ENCODE results near the gene CALY. TPM values are rescaled to one million over a fixed set of nuclear protein-coding genes. Genes with fewer than 3 reads are reported as not detected.

Gene CALY
- total and polyA plus RNA-seq, 11 donors = 1.7 TPM; not detected in 10

DNA sequence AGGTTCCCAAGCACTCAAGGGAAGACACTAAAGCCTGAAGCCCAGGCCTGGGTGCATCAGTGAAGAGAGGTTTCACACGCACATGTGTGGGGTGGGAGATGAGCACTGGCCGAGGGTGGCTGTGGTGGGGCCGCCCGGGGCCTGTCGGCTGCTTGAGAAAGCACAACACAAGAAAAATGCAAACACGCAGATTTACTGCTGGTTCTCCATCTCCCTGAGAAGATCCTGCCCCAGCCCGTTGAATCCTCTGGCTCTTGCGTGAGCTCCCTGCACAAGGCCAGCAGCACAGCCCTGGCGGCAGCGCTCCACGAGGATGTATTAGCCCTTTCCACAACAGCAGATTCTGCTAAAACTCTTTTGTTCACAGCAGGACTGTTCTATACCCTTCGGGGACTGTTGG lies 21.8 kb downstream of the CALY start:
- H3K4me3 ChIP-seq = no peak overlapping the region
- peaks cover 0 to 11% (median 6%) of the 10 kb centered on the region in 9 donors for H3K27me3 ChIP-seq
- H3K4me1 ChIP-seq = peaks cover 0 to 9% (median 4%) of the 10 kb centered on the region in 12 donors
- no peaks in the 10 kb centered on the region for H3K9me3 ChIP-seq
- no peak for ATAC-seq
- no peak for DNase-seq
- H3K27ac ChIP-seq = no peak overlapping the region
- intact Hi-C loops (cut with DNase I) = loop anchor here in 4 of 10 donors (5.0 to 10.0 kb wide), 5 partner anchors 168 to 480 kb away; no protein-coding TSS in a partner anchor
- peaks cover 0 to 34% (median 26%) of the 10 kb centered on the region in 9 donors for H3K36me3 ChIP-seq
- TF ChIP-seq, protein P1, sequence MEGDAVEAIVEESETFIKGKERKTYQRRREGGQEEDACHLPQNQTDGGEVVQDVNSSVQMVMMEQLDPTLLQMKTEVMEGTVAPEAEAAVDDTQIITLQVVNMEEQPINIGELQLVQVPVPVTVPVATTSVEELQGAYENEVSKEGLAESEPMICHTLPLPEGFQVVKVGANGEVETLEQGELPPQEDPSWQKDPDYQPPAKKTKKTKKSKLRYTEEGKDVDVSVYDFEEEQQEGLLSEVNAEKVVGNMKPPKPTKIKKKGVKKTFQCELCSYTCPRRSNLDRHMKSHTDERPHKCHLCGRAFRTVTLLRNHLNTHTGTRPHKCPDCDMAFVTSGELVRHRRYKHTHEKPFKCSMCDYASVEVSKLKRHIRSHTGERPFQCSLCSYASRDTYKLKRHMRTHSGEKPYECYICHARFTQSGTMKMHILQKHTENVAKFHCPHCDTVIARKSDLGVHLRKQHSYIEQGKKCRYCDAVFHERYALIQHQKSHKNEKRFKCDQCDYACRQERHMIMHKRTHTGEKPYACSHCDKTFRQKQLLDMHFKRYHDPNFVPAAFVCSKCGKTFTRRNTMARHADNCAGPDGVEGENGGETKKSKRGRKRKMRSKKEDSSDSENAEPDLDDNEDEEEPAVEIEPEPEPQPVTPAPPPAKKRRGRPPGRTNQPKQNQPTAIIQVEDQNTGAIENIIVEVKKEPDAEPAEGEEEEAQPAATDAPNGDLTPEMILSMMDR (IDR thresholded peaks at IDR 0.05) = no peak
- 91 to 95% (median 92%) methylated on average over 12 of the region's 12 CpGs for WGBS, 4 donors

DNA sequence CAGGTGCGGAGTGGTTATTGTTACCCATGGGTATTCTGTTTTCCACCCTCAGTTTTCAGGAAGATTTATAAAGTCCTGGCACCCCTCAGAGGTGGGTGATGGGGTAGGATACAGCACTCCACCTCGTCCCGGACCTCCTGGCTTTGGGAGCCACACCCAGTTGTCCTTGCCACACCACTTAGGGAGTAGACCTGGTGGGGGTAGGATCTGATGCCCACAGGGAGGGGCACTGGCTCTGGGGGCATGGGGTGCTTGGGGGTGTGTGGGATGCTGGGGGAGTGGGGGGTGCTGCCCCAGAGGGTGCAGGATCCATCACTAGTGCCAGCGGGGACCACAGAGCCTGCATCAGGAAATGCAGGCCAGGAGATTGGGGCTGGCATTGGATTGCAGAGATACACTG lies 23.5 kb downstream of the CALY start:
- Histone ChIP-seq H3K4me1 (peaks cover 0 to 11% (median 1%) of the 10 kb centered on the region in 12 donors), H3K27me3 (no peaks in the 10 kb centered on the region), H3K9me3 (no peaks in the 10 kb centered on the region), H3K27ac (no peak overlapping the region), H3K36me3 (peaks cover 0 to 38% (median 26%) of the 10 kb centered on the region in 9 donors), H3K4me3 (no peak overlapping the region)
- DNase-seq = no peak
- TF ChIP-seq, protein P1 (IDR thresholded peaks at IDR 0.05) = no peak
- TF ChIP-seq POLR2A (IDR thresholded peaks at IDR 0.05) = no peak
- 74 to 80% (median 79%) methylated on average over 4 of the region's 4 CpGs for WGBS, 4 donors
- ATAC-seq = no peak
- intact Hi-C loops (cut with DNase I) = loop anchor here in 3 of 10 donors (5.0 to 10.0 kb wide), 3 partner anchors 294 to 478 kb away; no protein-coding TSS in a partner anchor

DNA sequence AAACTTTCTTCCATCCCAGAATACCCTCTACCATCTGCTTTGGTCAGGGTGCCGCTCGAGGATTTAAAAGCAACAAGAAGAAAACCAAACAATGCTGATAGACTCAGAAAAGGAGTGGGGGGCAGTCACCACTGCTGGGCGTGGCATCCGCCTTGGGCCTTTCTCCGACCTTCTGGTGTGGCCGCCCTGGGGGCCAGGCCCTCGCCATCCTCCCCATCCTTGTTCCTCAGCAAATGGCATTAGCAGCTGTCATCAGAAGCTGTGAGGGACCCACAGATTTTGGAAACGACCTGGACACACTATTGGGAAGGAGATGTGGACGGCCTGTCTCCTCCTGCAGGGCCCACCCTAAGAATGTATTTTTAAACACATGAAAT lies 23.9 kb downstream of the CALY start:
- no peak for DNase-seq
- H3K27me3 ChIP-seq = no peaks in the 10 kb centered on the region
- H3K36me3 ChIP-seq = peaks cover 0 to 38% (median 26%) of the 10 kb centered on the region in 9 donors
- no peak for ATAC-seq
- H3K4me3 ChIP-seq = no peak overlapping the region
- H3K9me3 ChIP-seq = no peaks in the 10 kb centered on the region
- intact Hi-C loops (cut with DNase I) = loop anchor here in 3 of 10 donors (5.0 to 10.0 kb wide), 3 partner anchors 295 to 478 kb away; no protein-coding TSS in a partner anchor
- peaks cover 0 to 15% (median 4%) of the 10 kb centered on the region in 12 donors for H3K4me1 ChIP-seq
- TF ChIP-seq, protein P1 (IDR thresholded peaks at IDR 0.05) = no peak
- TF ChIP-seq POLR2A (IDR thresholded peaks at IDR 0.05) = no peak
- H3K27ac ChIP-seq = no peak overlapping the region
- 88 to 96% (median 91%) methylated on average over 9 of the region's 9 CpGs for WGBS, 4 donors

DNA sequence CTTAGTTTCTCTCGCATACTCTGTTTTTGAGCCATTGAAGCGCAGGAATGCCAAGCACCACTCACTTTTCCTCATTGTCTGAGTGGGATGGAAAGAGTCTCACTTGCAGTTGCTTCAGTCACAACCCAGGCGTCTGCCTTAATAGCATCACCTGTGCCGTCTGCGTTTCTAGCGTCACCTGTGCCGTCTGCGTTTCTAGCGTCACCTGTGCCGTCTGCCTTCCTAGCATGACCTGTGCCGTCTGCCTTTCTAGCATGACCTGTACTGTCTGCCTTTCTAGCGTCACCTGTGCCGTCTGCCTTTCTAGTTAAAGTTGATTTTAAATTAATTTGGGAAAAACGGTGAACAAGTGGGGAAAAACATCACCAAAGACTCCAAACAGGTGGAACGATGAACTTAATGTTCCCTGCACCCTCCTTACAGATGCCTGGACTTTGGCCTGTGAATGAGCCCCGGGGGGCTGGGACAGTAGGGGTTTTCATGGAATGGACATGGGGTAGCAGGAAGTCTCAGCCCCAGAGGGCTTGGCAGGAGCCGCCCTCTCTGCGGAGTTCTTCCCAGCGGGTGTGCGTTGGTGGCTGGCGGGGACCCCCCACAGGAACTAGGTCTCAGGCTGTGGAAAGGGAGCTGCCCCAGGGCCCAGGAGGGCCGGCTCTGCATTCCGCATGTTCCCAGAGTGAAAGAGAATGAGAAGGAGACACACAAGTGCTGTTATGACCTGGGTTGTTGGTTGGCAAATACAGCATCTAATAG lies 24.5 kb downstream of the CALY start:
- DNase-seq = no peak
- intact Hi-C loops (cut with DNase I) = loop anchor here in 3 of 10 donors (5.0 to 10.0 kb wide), 3 partner anchors 295 to 477 kb away; no protein-coding TSS in a partner anchor
- Histone ChIP-seq H3K4me1 (peaks cover 0 to 20% (median 9%) of the 10 kb centered on the region in 12 donors), H3K27ac (no peak overlapping the region), H3K4me3 (no peak overlapping the region), H3K27me3 (no peaks in the 10 kb centered on the region), H3K36me3 (peaks cover 0 to 38% (median 26%) of the 10 kb centered on the region in 9 donors), H3K9me3 (no peaks in the 10 kb centered on the region)
- 90 to 94% (median 92%) methylated on average over 23 of the region's 23 CpGs for WGBS, 4 donors
- ATAC-seq = no peak
- TF ChIP-seq POLR2A (IDR thresholded peaks at IDR 0.05) = no peak
- TF ChIP-seq, protein P1 (IDR thresholded peaks at IDR 0.05) = no peak

Data from heart left ventricle (tissue), 16 donors.